GM21528 (cell line): Measurements from ENCODE around the gene WDR47.
A peak's percentile ranks its signal among the peaks of the same experiment; 100 is the strongest.

ENCODE experiments used
- ATAC-seq: cut with Tn5 transposase; IDR thresholded peaks from one replicate; pipeline ENCODE4 v1.9.1; 2021; ENCODE audit warnings: mild to moderate bottlenecking, moderate library complexity; ENCODE audit not compliant: unreplicated experiment, low FRiP score

WDR47 gene

GRCh38 chr1:109041621-109042468, at the start of gene WDR47:
Gene WDR47 (minus strand): TSS chr1:109042102. CDS start chr1:109023512, 18,590 bp downstream.
- peak; percentile 91 for ATAC-seq

DNA sequence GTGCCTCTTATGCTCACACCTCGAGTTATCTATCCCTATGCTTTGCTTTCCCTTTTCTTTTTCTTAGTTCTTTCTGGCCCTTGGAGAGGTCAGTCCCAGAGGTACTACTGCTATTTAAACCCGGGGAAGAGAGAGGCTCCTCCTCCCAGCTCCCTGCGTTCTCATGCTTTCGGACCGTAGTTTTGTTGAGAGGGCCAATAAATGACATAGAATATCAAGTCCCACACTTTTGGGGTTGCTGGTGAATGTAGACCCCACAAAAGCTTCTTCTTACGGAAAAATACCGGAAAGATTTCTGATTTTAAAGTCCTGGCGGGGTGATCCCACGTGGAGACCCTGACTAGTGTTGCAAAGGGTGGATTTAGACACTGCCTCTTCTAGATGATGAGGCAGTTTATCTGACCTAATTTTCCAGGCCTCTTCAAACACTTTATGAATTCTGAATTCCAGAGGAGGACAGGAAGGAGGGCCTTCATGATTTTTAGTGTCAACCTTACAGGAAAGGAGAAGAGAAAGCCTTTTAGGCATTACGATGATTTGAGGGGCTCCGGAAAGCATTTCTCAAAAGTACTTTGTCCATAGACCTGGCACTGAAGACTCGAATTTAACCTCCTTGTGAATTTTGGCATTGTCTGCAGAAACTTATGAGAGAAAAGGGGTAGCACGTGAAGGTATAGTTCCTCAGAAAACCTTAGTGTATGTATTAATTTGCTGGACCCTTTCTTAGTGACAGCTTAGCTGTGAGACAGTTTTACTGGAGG, 49.4 kb upstream of the WDR47 start:
- ATAC-seq = peak; percentile 49

- peak; percentile 93 for ATAC-seq
These were observed 48.5 kb upstream of the WDR47 start, which contains the start of gene TMEM167B for GRCh38 chr1:109090196-109091077. Gene TMEM167B (plus strand): TSS chr1:109090764. CDS start chr1:109090873, 109 bp downstream.

- no peak for ATAC-seq
These were observed 47.5 kb upstream of the WDR47 start for GRCh38 chr1:109089242-109090015.

DNA sequence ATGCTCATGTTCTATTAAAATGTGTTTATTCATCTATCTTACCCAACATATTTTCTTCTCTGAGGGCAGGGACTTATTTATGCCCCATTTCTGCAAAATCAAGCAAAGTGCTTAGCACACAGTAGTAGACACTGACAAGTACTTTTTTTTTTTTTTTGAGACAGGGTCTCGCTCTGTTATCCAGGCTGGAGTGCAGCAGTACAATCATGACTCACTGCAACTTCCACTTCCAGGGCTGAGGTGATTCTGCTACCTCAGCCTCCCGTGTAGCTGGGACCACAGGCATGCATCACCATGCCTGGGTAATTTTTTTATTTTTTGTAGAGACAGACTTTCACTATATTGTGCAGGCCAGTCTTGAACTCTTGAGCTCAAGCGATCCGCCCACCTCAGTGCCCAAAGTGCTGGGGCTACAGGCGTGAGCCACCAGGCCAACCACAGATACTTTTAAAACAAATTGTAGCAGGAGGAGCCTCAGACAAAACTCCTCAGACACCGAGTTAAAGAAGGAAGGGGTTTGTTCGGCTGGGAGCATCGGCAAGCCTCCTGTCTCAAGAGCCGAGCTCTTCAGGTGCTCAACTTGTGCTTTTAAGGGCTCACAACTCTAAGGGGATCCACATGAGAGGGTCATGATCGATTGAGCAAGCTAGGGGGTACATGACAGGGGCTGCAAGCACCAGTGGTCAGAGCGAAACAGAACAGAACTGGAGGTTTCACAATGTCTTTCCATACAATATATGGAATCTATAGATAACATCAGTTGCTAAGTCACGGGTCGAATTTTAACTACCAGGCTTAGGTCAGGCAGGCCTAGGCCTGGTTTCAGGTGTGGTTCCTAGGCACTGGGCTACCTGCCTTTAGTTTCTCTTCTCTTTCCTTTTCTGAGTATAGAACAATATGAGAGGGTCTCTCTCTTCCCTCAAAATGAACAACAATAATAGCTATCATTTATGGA, 42.9 kb upstream of the WDR47 start:
- ATAC-seq = no peak

DNA sequence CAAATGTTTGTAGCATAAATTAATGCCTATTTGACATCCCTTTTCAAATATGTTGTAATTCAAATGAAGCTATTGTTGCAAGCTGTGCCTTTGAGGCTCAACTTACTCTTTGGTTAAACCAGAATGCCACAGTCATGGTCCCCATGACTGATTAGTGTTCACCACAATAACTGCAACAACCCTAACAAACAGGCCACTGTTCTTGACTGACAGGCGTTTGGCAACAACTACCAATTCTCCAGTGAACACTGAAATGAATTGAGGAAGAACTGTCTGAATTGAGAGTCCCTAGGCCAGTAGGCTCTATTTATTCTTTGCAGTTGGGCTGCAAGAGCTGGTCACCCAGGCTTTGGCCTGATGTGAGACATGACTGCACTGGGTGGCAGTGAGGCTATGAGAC, 42.0 kb upstream of the WDR47 start:
- no peak for ATAC-seq

- ATAC-seq = no peak
These were observed 41.6 kb upstream of the WDR47 start for GRCh38 chr1:109083501-109083900.

- no peak for ATAC-seq
These were observed 38.7 kb upstream of the WDR47 start for GRCh38 chr1:109080441-109081082.

- ATAC-seq = no peak
These were observed 37.3 kb upstream of the WDR47 start for GRCh38 chr1:109079240-109079622.

DNA sequence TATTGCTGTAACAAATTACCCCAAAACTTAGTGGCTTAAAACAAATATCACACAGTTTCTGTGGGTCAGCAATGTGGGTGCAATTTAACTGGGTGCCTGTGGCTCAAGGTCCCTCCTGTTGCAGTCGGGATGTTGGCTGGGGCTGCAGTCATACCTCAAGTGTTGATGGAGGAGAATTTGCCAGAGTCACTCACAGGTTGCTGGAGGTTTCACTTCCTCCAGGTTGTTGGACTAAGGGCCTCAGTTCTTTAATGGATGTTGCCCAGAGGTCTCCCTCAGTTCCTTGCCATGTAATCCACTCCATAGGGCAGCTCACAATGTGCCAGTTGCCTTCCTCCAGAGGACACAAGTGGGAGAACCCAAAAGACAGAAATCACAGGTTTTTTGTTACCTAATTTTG, 36.4 kb upstream of the WDR47 start:
- no peak for ATAC-seq

GRCh38 chr1:109075531-109076490, 33.9 kb upstream of the WDR47 start, which contains the start of gene TAF13:
Gene TAF13 (minus strand): TSS chr1:109076003. CDS start chr1:109075947, 56 bp downstream.
- peak; percentile 99 for ATAC-seq

GRCh38 chr1:109069294-109069693, 27.4 kb upstream of the WDR47 start:
- ATAC-seq = no peak

DNA sequence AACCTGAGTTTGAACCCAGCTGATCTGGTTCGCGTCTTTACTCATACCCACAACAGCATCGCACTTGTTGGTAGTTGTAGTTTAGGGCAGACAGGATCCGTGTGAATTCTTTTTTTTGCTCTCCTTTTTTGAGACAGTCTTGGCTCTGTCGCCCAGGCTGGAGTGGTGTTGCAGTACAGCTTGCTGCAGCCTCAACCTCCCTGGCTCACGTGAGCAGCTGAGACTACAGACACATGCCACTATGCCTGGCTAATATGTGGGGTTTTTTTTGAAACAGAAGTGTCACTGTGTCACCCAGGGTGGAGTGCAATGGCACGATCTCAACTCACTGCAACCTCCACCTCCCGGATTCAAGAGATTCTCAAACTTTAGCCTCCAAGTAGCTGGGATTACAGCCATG, 26.0 kb upstream of the WDR47 start:
- no peak for ATAC-seq

DNA sequence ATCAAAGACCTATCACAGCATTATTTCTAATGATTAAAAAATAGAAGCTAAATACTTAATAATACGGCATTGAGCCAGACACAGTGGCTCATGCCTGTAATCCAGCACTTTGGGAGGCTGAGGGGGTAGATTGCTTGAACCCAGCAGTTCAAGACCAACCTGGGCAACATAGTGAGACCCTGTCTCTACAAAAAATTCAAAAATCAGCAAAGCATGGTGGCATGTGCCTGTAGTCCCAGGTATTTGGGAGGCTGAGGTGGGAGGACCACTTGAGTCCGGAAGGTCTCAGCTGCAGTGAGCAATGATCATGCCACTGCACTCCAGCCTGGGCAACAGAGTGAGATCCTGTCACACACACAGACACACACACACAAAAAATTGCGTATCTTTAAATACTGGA, 23.2 kb upstream of the WDR47 start:
- no peak for ATAC-seq

DNA sequence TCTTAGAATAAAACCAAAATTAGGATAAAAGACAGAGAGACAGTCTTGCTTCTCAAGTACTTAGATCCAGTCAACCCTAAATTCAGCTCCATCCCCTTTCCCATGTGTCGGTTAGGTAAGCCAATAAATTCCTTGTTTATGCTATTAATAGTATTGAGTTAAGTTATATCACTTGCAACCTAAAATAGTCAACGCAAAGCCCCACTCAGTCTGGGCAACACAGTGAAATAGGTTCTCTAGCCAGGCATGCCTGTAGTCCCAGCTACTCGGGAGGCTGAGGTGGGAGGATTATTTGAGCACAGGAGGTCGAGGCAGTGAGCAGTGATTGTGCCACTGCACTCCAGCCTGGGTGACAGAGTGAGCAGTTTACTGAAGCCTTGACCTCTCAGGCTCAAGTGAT, 19.3 kb upstream of the WDR47 start:
- no peak for ATAC-seq

DNA sequence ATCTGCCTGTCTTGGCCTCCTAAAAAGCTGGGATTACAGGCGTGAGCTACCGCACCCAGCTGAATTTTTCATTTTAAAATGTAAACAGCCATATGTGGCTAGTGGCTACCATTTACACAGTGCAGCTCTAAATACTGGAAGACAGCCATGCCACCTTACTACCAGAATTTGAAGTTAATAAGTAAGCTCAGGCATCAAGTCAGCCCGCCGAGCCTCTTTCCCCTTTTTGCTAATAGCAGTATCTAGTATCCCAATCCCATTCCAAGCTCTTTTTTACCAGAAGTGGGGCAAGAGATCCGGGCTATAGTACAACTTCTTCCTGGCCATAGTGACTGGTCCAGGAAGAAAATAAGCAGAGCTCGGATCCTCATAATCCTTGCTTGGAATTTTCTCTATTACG, 18.8 kb upstream of the WDR47 start:
- no peak for ATAC-seq

DNA sequence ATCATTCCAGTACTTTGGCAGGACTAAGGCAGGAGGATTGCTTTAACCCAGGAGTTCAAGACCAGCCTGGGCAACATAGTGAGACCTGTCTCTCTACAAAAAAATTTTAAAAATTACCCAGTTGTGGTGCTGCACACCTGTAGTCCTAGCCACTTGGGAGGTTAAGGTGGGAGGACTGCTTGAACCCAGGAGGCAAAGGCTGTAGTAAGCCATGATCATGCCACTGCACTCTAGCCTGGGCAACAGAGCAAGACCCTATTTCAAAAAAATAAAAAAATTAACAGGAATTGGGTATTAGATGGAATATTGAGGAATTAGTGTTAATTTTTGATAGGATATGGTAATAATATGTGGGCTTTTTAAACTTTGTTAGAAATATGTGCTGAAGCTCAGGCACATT, 17.1 kb upstream of the WDR47 start:
- no peak for ATAC-seq
